Activated CD4-positive, alpha-beta T cell treated with anti-CD3 and anti-CD28 coated beads, Interleukin-2, amount 10 ng/mL, durations not matched to agents 7 days and 5 days (primary cell): ENCODE results near the gene KCNQ4. TPM values are rescaled to one million over a fixed set of nuclear protein-coding genes. Genes with fewer than 3 reads are reported as not detected.

Source experiments
- CTCF ChIA-PET: fragments of 350-600 bp; sonication (Branson Sonifier 250); formaldehyde crosslinking; loops from one replicate; lab custom pipeline; 2021; ENCODE audit warnings: antibody characterized with exemption; lab: Charles Lee
- POLR2A ChIA-PET: fragments of 350-600 bp; sonication (Branson Sonifier 250); formaldehyde crosslinking; loops from one replicate; lab custom pipeline; 2021; ENCODE audit warnings: antibody characterized with exemption; lab: Charles Lee
- DNase-seq: peaks from one replicate; pipeline ENCODE4 v3.0.0-alpha.2; 2020
- H3K27ac Mint-ChIP-seq: one replicate; pipeline ENCODE4 v1.8.0; 2021; ENCODE audit warnings: mild to moderate bottlenecking, moderate library complexity, mixed read lengths
- H3K27me3 Mint-ChIP-seq: one replicate; pipeline ENCODE4 v1.8.0; 2021; ENCODE audit warnings: mixed read lengths
- H3K36me3 Mint-ChIP-seq: one replicate; pipeline ENCODE4 v1.8.0; 2021; ENCODE audit warnings: low read depth, mixed read lengths
- H3K4me1 Mint-ChIP-seq: one replicate; pipeline ENCODE4 v1.8.0; 2021; ENCODE audit warnings: mixed read lengths
- H3K4me3 Mint-ChIP-seq: one replicate; pipeline ENCODE4 v1.8.0; 2021; ENCODE audit warnings: mild to moderate bottlenecking, moderate library complexity, mixed read lengths
- H3K9me3 Mint-ChIP-seq: one replicate; pipeline ENCODE4 v1.8.0; 2021; ENCODE audit warnings: mixed read lengths
- total RNA-seq, 2 experiments: library from RNA; stranded (reverse); gene quantifications; one replicate each; pipeline ENCODE4 v1.2.3, GENCODE V29; 2021

The KCNQ4 gene
- total RNA-seq, 2 experiments from 2014 or later = 0.23 to 0.52 TPM

DNA sequence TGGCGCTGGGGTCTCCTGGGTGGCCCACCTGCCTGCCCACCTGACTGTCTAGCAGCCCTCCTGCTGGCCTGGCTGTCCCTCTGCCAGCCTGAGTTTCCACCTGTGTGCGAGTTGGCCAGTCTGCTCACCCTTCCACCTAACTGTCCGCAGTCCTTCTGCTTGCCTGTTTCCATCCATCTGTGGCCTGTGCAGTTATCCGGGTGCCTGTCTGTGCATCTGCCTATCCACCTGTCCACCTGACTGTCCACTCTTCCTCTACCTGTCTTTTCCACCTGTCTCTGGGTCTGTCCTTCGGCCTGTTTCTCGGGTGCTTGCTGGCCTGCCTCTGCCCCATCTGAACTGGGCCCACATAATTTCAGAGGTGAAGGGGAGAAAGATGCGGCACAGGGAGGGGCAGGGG lies 1.9 kb downstream of the KCNQ4 start:
- H3K36me3 Mint-ChIP-seq = no peaks in the 10 kb centered on the region
- H3K27me3 Mint-ChIP-seq = peaks cover 37% of the 10 kb centered on the region
- no peaks in the 10 kb centered on the region for H3K9me3 Mint-ChIP-seq
- H3K4me3 Mint-ChIP-seq = no peak overlapping the region
- no peak for DNase-seq
- ChIA-PET CTCF (interaction anchor here (1.4 kb wide), 2 partner anchors 9 to 12 kb away, joined by 4 read pairs; no protein-coding TSS in a partner anchor), POLR2A (no interaction called here)
- peaks cover 10% of the 10 kb centered on the region for H3K4me1 Mint-ChIP-seq
- H3K27ac Mint-ChIP-seq = no peak overlapping the region

DNA sequence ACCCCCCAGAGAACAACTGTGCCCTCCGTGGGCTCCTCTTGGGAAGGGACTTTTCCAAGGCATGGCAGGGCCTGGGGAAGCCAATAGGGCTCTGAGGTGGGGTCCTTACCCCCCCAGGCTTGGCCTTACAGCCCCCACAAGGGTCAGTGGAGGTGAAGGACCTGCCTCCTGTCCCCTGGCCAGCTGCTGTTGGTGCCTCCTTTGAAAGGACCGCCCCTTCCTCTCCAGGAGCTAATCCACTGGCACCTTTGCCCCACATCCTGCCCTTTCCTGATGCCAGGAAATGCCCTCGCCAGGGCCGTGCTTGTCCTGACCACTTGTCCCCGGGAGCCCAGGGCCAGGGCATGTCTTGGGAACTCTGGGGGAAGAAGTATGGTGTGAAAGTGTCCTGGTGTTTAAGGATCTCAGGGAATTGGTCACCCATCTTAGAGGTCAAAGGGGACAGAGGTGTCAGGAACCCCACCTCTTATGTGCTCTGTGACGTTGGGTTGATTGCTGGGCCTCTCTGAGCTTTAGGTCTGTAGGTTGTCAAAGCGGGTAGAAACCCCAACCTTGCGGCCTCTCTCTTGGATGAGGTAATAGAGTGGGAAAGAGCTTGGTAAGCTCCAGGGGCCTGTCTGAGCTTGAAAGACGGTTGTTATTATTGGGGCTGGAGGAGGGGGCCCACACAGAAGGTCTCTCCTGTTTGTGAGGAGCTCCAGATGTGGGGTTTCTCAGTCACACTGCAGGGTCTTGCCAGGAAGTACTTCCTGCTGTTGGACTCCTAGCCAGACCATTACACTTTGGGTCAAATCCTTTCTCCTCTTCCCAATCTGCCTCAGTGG lies 2.8 kb downstream of the KCNQ4 start:
- ChIA-PET CTCF (interaction anchor here (1.0 to 4.3 kb wide), 3 partner anchors 12 to 35 kb away, joined by 3 to 20 read pairs (median 4); no protein-coding TSS in a partner anchor), POLR2A (no interaction called here)
- Mint-ChIP-seq H3K27ac (no peak overlapping the region), H3K36me3 (no peaks in the 10 kb centered on the region), H3K4me1 (peaks cover 10% of the 10 kb centered on the region), H3K27me3 (peaks cover 34% of the 10 kb centered on the region), H3K9me3 (no peaks in the 10 kb centered on the region), H3K4me3 (no peak overlapping the region)
- DNase-seq = no peak

GRCh38 chr1:40786995-40787705 lies 3.6 kb downstream of the KCNQ4 start:
- ChIA-PET POLR2A (no interaction called here), CTCF (interaction anchor here (1.0 to 4.3 kb wide), 4 partner anchors 10 to 28 kb away, joined by 3 to 20 read pairs (median 4); no protein-coding TSS in a partner anchor)
- DNase-seq = no peak
- H3K4me1 Mint-ChIP-seq = peaks cover 10% of the 10 kb centered on the region
- no peaks in the 10 kb centered on the region for H3K36me3 Mint-ChIP-seq
- no peak overlapping the region for H3K4me3 Mint-ChIP-seq
- H3K9me3 Mint-ChIP-seq = no peaks in the 10 kb centered on the region
- peak overlapping the region; percentile 42 for H3K27ac Mint-ChIP-seq
- H3K27me3 Mint-ChIP-seq = peaks cover 26% of the 10 kb centered on the region

GRCh38 chr1:40787737-40788560 lies 4.4 kb downstream of the KCNQ4 start:
- no peaks in the 10 kb centered on the region for H3K9me3 Mint-ChIP-seq
- DNase-seq = no peak
- POLR2A ChIA-PET = no interaction called here
- CTCF ChIA-PET = interaction anchor here (1.2 to 4.3 kb wide), 3 partner anchors 9 to 19 kb away, joined by 3 to 20 read pairs (median 3); no protein-coding TSS in a partner anchor
- H3K27ac Mint-ChIP-seq = peak overlapping the region; percentile 42
- H3K36me3 Mint-ChIP-seq = no peaks in the 10 kb centered on the region
- H3K27me3 Mint-ChIP-seq = peaks cover 20% of the 10 kb centered on the region
- no peak overlapping the region for H3K4me3 Mint-ChIP-seq
- peaks cover 10% of the 10 kb centered on the region for H3K4me1 Mint-ChIP-seq

DNA sequence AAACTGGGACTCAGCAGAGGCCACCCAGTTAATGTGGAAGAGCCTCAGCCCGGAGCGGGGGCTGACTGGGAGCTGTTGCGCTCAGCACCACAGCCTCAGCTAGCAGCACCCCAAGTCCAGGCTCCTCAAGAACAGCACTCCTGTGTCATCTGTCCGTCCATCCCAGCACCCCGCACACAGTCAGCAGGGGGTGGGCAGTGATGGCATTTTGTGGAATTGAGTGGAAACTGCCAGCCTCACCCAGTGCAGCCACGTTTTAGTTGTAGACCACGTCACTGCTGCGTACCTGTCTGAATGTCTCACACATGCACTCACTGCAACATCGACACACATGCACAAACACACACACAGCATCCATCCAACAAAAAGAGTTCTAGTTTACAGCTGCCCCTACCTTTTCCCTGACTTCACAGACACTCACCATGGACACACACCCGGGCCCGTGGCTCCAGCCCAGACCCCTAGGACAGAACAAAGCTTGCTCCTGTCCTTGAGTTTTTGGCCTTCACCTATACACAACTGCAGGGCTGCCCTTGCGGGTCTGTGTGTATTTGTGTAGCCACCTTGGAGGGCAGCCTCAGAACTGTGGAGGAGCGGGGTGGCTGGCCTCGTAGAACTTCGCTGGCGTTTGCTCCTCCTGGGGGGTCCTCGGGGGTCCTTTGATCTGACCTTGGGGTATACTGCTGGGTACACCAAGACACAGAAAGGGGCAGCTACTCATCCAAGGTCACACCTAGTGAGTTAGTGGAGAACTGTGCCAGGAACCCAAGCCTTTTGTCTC lies 5.2 kb downstream of the KCNQ4 start:
- no peaks in the 10 kb centered on the region for H3K36me3 Mint-ChIP-seq
- ChIA-PET POLR2A (no interaction called here), CTCF (interaction anchor here (0.9 to 4.3 kb wide), 3 partner anchors 14 to 73 kb away, joined by 3 to 20 read pairs (median 4); no protein-coding TSS in a partner anchor)
- no peaks in the 10 kb centered on the region for H3K9me3 Mint-ChIP-seq
- no peak overlapping the region for H3K27ac Mint-ChIP-seq
- no peak overlapping the region for H3K4me3 Mint-ChIP-seq
- DNase-seq = no peak
- peaks cover 16% of the 10 kb centered on the region for H3K27me3 Mint-ChIP-seq
- peaks cover 7% of the 10 kb centered on the region for H3K4me1 Mint-ChIP-seq

- H3K36me3 Mint-ChIP-seq = no peaks in the 10 kb centered on the region
- H3K27ac Mint-ChIP-seq = no peak overlapping the region
- no peaks in the 10 kb centered on the region for H3K9me3 Mint-ChIP-seq
- H3K27me3 Mint-ChIP-seq = peaks cover 15% of the 10 kb centered on the region
- no peak for DNase-seq
- ChIA-PET CTCF (interaction anchor here (0.6 to 4.3 kb wide), 3 partner anchors 14 to 72 kb away, joined by 3 to 20 read pairs (median 4); no protein-coding TSS in a partner anchor), POLR2A (no interaction called here)
- no peak overlapping the region for H3K4me3 Mint-ChIP-seq
- peaks cover 12% of the 10 kb centered on the region for H3K4me1 Mint-ChIP-seq
Observed at GRCh38 chr1:40789342-40789598, 5.7 kb downstream of the KCNQ4 start.

DNA sequence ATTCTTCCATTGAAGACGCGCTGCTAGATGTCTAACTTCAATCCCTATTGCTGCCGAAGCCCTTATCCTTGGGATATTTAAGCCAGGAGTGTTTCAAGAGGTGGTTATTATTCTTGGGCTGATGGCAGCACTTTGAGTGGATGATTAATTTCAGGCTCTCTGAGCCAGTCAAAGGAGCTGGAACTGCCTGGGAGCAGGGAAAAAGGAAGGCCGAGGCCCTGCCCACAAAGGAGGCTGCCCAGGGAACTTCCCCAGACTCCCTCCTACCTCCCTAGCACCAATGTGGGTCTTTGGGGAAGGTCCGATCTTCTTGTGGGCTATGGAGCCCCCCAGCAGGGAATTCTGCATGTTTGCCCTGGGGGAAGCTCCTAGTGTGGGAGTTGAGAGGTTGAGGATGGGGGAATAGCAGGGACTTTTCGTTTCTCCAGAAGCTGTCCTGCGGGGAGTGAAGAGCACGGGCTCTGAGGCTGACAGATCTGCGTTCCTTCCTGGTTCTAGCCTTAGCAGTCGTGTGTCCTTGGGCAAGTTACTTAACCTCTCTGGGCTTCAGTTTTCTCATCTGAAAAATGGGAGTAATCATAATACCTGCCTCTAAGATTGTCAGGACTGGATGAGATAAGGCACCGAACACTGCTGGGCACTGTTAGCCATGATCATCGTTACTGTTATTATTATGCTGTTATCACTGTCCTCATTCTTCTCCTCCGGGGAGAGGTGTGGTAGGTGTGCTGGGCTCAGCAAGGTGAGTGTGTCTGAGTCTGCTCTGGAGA lies 6.3 kb downstream of the KCNQ4 start:
- H3K27me3 Mint-ChIP-seq = peaks cover 11% of the 10 kb centered on the region
- no peak overlapping the region for H3K27ac Mint-ChIP-seq
- H3K36me3 Mint-ChIP-seq = no peaks in the 10 kb centered on the region
- CTCF ChIA-PET = interaction anchor here (0.6 to 4.3 kb wide), 3 partner anchors 15 to 72 kb away, joined by 3 to 20 read pairs (median 4); no protein-coding TSS in a partner anchor
- peaks cover 13% of the 10 kb centered on the region for H3K4me1 Mint-ChIP-seq
- POLR2A ChIA-PET = no interaction called here
- no peak overlapping the region for H3K4me3 Mint-ChIP-seq
- no peaks in the 10 kb centered on the region for H3K9me3 Mint-ChIP-seq
- no peak for DNase-seq

- Mint-ChIP-seq H3K27ac (no peak overlapping the region), H3K4me1 (peaks cover 26% of the 10 kb centered on the region), H3K27me3 (peaks cover 1% of the 10 kb centered on the region), H3K36me3 (no peaks in the 10 kb centered on the region), H3K4me3 (no peak overlapping the region), H3K9me3 (no peaks in the 10 kb centered on the region)
- no peak for DNase-seq
- CTCF ChIA-PET = no interaction called here
- POLR2A ChIA-PET = no interaction called here
Observed at GRCh38 chr1:40792036-40792435, 8.4 kb downstream of the KCNQ4 start.

GRCh38 chr1:40793617-40794016 lies 10.0 kb downstream of the KCNQ4 start:
- Mint-ChIP-seq H3K9me3 (no peaks in the 10 kb centered on the region), H3K27ac (peak overlapping the region; percentile 62), H3K4me3 (no peak overlapping the region), H3K27me3 (peaks cover 1% of the 10 kb centered on the region), H3K36me3 (no peaks in the 10 kb centered on the region), H3K4me1 (peaks cover 34% of the 10 kb centered on the region)
- ChIA-PET CTCF (interaction anchor here (0.8 to 1.5 kb wide), 2 partner anchors 15 to 19 kb away, joined by 3 to 4 read pairs; no protein-coding TSS in a partner anchor), POLR2A (no interaction called here)
- no peak for DNase-seq

GRCh38 chr1:40794048-40794447 lies 10.5 kb downstream of the KCNQ4 start:
- ChIA-PET CTCF (interaction anchor here (0.8 to 1.5 kb wide), 3 partner anchors 12 to 19 kb away, joined by 3 to 4 read pairs (median 3); no protein-coding TSS in a partner anchor), POLR2A (no interaction called here)
- no peak for DNase-seq
- H3K36me3 Mint-ChIP-seq = no peaks in the 10 kb centered on the region
- H3K4me3 Mint-ChIP-seq = no peak overlapping the region
- H3K4me1 Mint-ChIP-seq = peaks cover 34% of the 10 kb centered on the region
- no peaks in the 10 kb centered on the region for H3K9me3 Mint-ChIP-seq
- peak overlapping the region; percentile 77 for H3K27ac Mint-ChIP-seq
- H3K27me3 Mint-ChIP-seq = peaks cover 1% of the 10 kb centered on the region
